Measurements from ENCODE around the gene LIFR. TPM values are rescaled to one million over a fixed set of nuclear protein-coding genes. Genes with fewer than 3 reads are reported as not detected.
"Not testable (repeated sequence)": the region's sequence is repeated elsewhere in the genome, so short reads cannot be mapped to it uniquely, and the experiment has no call there.

LIFR gene
- total RNA-seq, 1 donor from 2014 or later = 116 TPM

GRCh38 chr5:38601133-38601862 lies 44.9 kb upstream of the LIFR start:
- no peak for TF ChIP-seq CTCF (IDR thresholded peaks at IDR 0.05)
- no peaks in the 10 kb centered on the region for H3K9me3 ChIP-seq
- DNase-seq (ENCODE audit: low spot score in 2 of 2) = no peak
- no peaks in the 10 kb centered on the region for H3K27me3 ChIP-seq
- peak overlapping the region; percentile 44 to 78 for H3K27ac ChIP-seq
- no peaks in the 10 kb centered on the region for H3K36me3 ChIP-seq
- intact Hi-C loops (cut with DNase I) = no loop called here
- no peak overlapping the region for H3K4me3 ChIP-seq
- H3K4me1 ChIP-seq = peaks cover 12 to 18% of the 10 kb centered on the region in 2 donors

- peak overlapping the region in 1 of 2 donors; percentile 78 for H3K27ac ChIP-seq
- no peak overlapping the region for H3K4me3 ChIP-seq
- no peaks in the 10 kb centered on the region for H3K9me3 ChIP-seq
- no peaks in the 10 kb centered on the region for H3K36me3 ChIP-seq
- DNase-seq (ENCODE audit: low spot score in 2 of 2) = no peak
- no peak for TF ChIP-seq CTCF (IDR thresholded peaks at IDR 0.05)
- H3K27me3 ChIP-seq = no peaks in the 10 kb centered on the region
- H3K4me1 ChIP-seq = peaks cover 12 to 18% of the 10 kb centered on the region in 2 donors
- intact Hi-C loops (cut with DNase I) = no loop called here
Measured at GRCh38 chr5:38600329-38601045, 44.0 kb upstream of the LIFR start.

GRCh38 chr5:38599751-38600150 lies 43.3 kb upstream of the LIFR start:
- intact Hi-C loops (cut with DNase I); H3K9me3 ChIP-seq; DNase-seq (ENCODE audit: low spot score in 2 of 2); H3K27me3 ChIP-seq; H3K4me3 ChIP-seq; H3K36me3 ChIP-seq; H3K27ac ChIP-seq: not testable (repeated sequence)
- H3K4me1 ChIP-seq = peaks cover 12 to 18% of the 10 kb centered on the region in 2 donors

- H3K4me1 ChIP-seq = peaks cover 12 to 18% of the 10 kb centered on the region in 2 donors
- H3K4me3 ChIP-seq = no peak overlapping the region
- no peak for TF ChIP-seq CTCF (IDR thresholded peaks at IDR 0.05)
- no peak overlapping the region for H3K27ac ChIP-seq
- no peaks in the 10 kb centered on the region for H3K27me3 ChIP-seq
- intact Hi-C loops (cut with DNase I) = no loop called here
- H3K9me3 ChIP-seq = no peaks in the 10 kb centered on the region
- H3K36me3 ChIP-seq = no peaks in the 10 kb centered on the region
- no peak for DNase-seq (ENCODE audit: low spot score in 2 of 2)
Measured at GRCh38 chr5:38598994-38599617, 42.7 kb upstream of the LIFR start.

- Histone ChIP-seq H3K4me1 (peaks cover 12 to 18% of the 10 kb centered on the region in 2 donors), H3K9me3 (no peaks in the 10 kb centered on the region), H3K36me3 (no peaks in the 10 kb centered on the region), H3K27me3 (no peaks in the 10 kb centered on the region), H3K4me3 (no peak overlapping the region), H3K27ac (no peak overlapping the region)
- TF ChIP-seq CTCF (IDR thresholded peaks at IDR 0.05) = no peak
- DNase-seq (ENCODE audit: low spot score in 2 of 2) = no peak
- intact Hi-C loops (cut with DNase I) = no loop called here
Measured at GRCh38 chr5:38598296-38598993, 42.0 kb upstream of the LIFR start.
